A673 (cell line): ENCODE results near the gene CYP4F3. TPM values are rescaled to one million over a fixed set of nuclear protein-coding genes. Genes with fewer than 3 reads are reported as not detected.
"Not testable (repeated sequence)": the region's sequence is repeated elsewhere in the genome, so short reads cannot be mapped to it uniquely, and the experiment has no call there.

Experiments
- BruUV-seq: library from RNA; stranded (reverse); fragments of 400-500 nt; replicated peaks from 2 replicates; lab custom pipeline; 2021; lab: Mats Ljungman, UMichigan
- CTCF ChIA-PET: fragments of 300-600 bp; sonication (Branson Sonifier 250); formaldehyde crosslinking; loops from one replicate; lab custom pipeline; 2022; ENCODE audit warnings: antibody characterized with exemption; lab: Charles Lee
- POLR2A ChIA-PET: fragments of 300-600 bp; sonication (Branson Sonifier 250); formaldehyde crosslinking; loops from one replicate; lab custom pipeline; 2022; ENCODE audit warnings: antibody characterized with exemption; ENCODE audit not compliant: low non-redundant PET; lab: Charles Lee
- DNase-seq: peaks from one replicate; pipeline ENCODE4 v3.0.0-alpha.2; 2015; ENCODE audit warnings: low spot score
- H3K27ac ChIP-seq: fragments of 200-600 bp; sonication (generic); 2 replicates; pipeline ENCODE4 v1.5.1; 2016; ENCODE audit warnings: mixed run types, low read depth, mild to moderate bottlenecking, mixed read lengths, antibody characterized with exemption, low read length; ENCODE audit not compliant: poor library complexity, severe bottlenecking
- H3K27me3 ChIP-seq: fragments of 200-600 bp; sonication (generic); replicated peaks from 2 replicates; pipeline ENCODE4 v1.6.1; 2017; ENCODE audit warnings: mixed run types, low read depth, mild to moderate bottlenecking, mixed read lengths, antibody characterized with exemption, low read length; ENCODE audit not compliant: insufficient read depth, poor library complexity
- H3K36me3 ChIP-seq: fragments of 200-600 bp; sonication (generic); 2 replicates; pipeline ENCODE4 v1.6.1; 2016; ENCODE audit warnings: mixed run types, mild to moderate bottlenecking, mixed read lengths, antibody characterized with exemption, low read length; ENCODE audit not compliant: insufficient read depth, poor library complexity, severe bottlenecking
- H3K4me1 ChIP-seq: fragments of 200-600 bp; sonication (generic); 2 replicates; pipeline ENCODE4 v1.6.1; 2017; ENCODE audit warnings: mixed run types, mild to moderate bottlenecking, mixed read lengths, antibody characterized with exemption, low read length; ENCODE audit not compliant: insufficient read depth, poor library complexity, severe bottlenecking
- H3K4me3 ChIP-seq: fragments of 200-600 bp; sonication (generic); 2 replicates; pipeline ENCODE4 v1.5.1; 2016; ENCODE audit warnings: low read depth, mixed run types, mild to moderate bottlenecking, mixed read lengths, low read length; ENCODE audit not compliant: poor library complexity, severe bottlenecking
- H3K9me3 ChIP-seq: fragments of 200-600 bp; sonication (generic); 2 replicates; pipeline ENCODE4 v1.6.1; 2016; ENCODE audit warnings: mixed run types, low read depth, mild to moderate bottlenecking, mixed read lengths, antibody characterized with exemption, low read length; ENCODE audit not compliant: poor library complexity, severe bottlenecking
- CTCF ChIP-seq: fragments of 300-800, 200-600 bp; sonication (generic); conservative IDR thresholded peaks from 2 replicates; pipeline ENCODE4 v1.5.1; 2017; ENCODE audit warnings: low read depth, mild to moderate bottlenecking, antibody characterized with exemption, low read length, moderate library complexity, mixed read lengths
- EZH2 ChIP-seq: fragments of 200-600 bp; sonication (generic); IDR thresholded peaks from 2 replicates; pipeline ENCODE4 v1.6.1; 2017; ENCODE audit warnings: borderline replicate concordance, low read depth, mild to moderate bottlenecking, mixed read lengths, antibody characterized with exemption, low read length; ENCODE audit not compliant: poor library complexity, severe bottlenecking
- intact Hi-C: fragments of 100-400 bp; cut with micrococcal nuclease; formaldehyde crosslinking; loops from one replicate; pipeline ENCODE4 v1.10.0; 2022; ENCODE audit not compliant: unreplicated experiment
- total RNA-seq: library from RNA; stranded (reverse); gene quantifications from 2 replicates; pipeline ENCODE4 v1.2.3, GENCODE V29; 2021

Gene CYP4F3
- total RNA-seq, 1 experiment from 2014 or later, result not detected

GRCh38 chr19:15595069-15595468, 45.6 kb upstream of the CYP4F3 start:
- no peak overlapping the region for H3K27ac ChIP-seq
- no peak for DNase-seq
- intact Hi-C loops, result no loop called here
- POLR2A ChIA-PET, result no interaction called here
- no TSS peak for BruUV-seq
- H3K4me1 ChIP-seq, result no peaks in the 10 kb centered on the region
- H3K9me3 ChIP-seq, result no peaks in the 10 kb centered on the region
- no peaks in the 10 kb centered on the region for H3K36me3 ChIP-seq
- no peaks in the 10 kb centered on the region for H3K27me3 ChIP-seq
- no peak for TF ChIP-seq CTCF
- no peak for TF ChIP-seq EZH2
- H3K4me3 ChIP-seq, result no peak overlapping the region
- CTCF ChIA-PET, result no interaction called here

GRCh38 chr19:15607978-15608925, 32.4 kb upstream of the CYP4F3 start:
- H3K4me3 ChIP-seq, BruUV-seq, CTCF ChIA-PET, H3K4me1 ChIP-seq, H3K27ac ChIP-seq, H3K9me3 ChIP-seq, POLR2A ChIA-PET, H3K36me3 ChIP-seq, DNase-seq, intact Hi-C loops, H3K27me3 ChIP-seq: not testable (repeated sequence)

- BruUV-seq, result no TSS peak
- Histone ChIP-seq H3K27me3 (no peaks in the 10 kb centered on the region), H3K4me3 (no peak overlapping the region), H3K36me3 (no peaks in the 10 kb centered on the region), H3K4me1 (no peaks in the 10 kb centered on the region), H3K9me3 (no peaks in the 10 kb centered on the region), H3K27ac (no peak overlapping the region)
- ChIA-PET POLR2A (no interaction called here), CTCF (no interaction called here)
- no peak for DNase-seq
- intact Hi-C loops, result no loop called here
- TF ChIP-seq EZH2, result no peak
- TF ChIP-seq CTCF, result no peak
These were observed 31.4 kb upstream of the CYP4F3 start for GRCh38 chr19:15609261-15609660.
